GM21786 (cell line): Measurements from ENCODE around the gene ASB7.
"Not testable (repeated sequence)": the region's sequence is repeated elsewhere in the genome, so short reads cannot be mapped to it uniquely, and the experiment has no call there.

Experiments used
- ATAC-seq: cut with Tn5 transposase; IDR thresholded peaks from one replicate; pipeline ENCODE4 v1.9.1; 2021; ENCODE audit not compliant: unreplicated experiment

ASB7 gene

DNA sequence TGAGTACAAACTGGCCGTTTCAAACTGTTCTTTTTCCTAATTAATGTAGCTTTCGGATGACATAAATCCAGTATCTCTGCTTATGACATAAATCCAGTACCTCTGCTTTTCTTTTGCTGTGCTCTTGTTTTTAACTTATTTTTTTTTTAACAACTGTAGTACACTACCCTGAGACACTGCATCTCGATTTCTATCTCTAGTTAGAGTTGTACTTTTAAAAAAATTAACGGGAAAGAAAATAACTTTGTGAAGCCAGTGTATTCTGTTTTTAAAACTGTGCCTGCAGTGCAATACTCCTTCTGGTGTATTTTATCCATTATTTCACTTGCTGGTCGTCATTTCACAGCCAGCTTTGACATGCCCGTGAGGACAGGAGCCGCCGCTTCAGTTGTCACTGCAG is 46.6 kb downstream of the ASB7 start:
- ATAC-seq = no peak

- no peak for ATAC-seq
Measured at GRCh38 chr15:100650685-100651084, 48.3 kb downstream of the ASB7 start.

- no peak for ATAC-seq
Measured at GRCh38 chr15:100651253-100651652, 48.9 kb downstream of the ASB7 start.

DNA sequence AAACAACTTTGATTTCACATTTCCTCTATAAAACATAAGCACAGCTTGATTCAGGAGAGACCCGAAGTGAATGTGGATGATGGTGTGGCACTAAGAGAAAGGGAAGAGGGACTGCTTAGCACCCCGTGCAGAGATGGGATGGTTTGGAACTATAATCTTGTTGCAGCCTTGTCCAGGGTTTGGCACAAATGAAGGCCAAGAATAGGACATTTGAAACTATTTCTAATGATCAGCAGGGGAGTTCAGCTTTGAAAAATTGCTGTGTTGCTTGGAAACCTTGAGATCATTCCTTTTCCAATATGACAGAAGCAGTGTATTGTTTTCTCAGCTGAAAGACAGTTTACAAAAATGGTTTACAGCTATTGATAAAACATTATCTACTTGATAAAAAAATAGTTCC is 49.7 kb downstream of the ASB7 start:
- no peak for ATAC-seq

GRCh38 chr15:100653608-100654007 is 51.2 kb downstream of the ASB7 start:
- ATAC-seq = no peak

DNA sequence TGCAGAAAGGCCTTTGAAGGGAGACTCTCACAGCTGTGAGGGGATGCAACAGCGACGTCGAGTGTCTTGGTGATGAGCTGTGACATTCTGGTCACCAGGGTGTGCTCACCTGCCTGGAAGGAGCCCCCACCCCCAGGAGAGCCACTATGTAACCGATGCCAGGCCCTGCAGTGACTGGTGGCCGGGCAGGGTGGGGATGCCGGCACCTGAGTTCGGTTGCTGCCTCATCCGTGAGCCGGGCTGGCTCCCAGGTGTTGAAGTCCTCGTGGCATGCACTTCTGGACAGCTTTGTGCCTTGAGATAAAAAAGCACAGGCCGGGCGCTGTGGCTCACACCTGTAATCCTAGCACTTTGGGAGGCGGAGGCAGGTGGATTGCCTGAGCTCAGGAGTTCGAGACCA is 56.5 kb downstream of the ASB7 start:
- no peak for ATAC-seq

GRCh38 chr15:100661156-100661555 is 58.8 kb downstream of the ASB7 start:
- no peak for ATAC-seq

DNA sequence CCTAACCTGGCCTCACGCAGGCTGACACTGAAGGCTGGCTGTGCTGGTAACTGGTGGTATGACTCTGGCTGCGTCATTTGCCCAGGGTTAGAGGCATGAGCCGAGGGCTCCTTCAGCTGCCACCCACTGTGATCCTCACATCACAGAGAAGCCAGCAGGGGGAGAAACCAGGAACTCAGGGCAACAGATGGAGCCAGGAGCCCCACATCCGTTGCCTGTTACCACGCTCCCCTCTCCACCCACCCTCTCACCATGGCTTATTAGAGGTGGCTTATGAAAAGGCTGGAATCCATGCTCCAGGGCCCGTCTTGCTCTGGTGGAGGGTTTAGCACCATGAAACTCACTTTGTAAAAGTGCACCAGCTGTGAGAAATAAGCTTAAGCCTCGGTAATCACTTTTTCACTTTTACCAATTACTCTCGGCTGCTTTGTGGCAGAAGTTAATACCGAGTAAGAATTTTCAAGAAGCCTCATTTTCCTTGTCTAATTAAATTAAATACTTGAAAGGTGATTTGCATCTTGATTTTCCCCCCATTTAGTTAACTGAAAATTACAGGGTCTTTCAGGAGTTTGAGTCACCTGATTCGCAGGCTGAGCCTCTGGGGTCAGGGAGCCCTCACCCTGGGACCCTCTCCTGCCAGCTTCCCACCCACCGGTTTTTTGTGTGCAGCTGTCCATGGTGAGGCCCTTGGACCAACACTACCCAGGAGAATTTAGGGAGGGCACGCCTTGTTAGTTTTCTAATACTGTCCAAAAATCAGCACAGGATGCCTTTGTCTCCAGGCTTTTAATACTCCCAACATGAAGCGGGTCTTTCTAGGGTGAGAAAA is 60.9 kb downstream of the ASB7 start:
- no peak for ATAC-seq

DNA sequence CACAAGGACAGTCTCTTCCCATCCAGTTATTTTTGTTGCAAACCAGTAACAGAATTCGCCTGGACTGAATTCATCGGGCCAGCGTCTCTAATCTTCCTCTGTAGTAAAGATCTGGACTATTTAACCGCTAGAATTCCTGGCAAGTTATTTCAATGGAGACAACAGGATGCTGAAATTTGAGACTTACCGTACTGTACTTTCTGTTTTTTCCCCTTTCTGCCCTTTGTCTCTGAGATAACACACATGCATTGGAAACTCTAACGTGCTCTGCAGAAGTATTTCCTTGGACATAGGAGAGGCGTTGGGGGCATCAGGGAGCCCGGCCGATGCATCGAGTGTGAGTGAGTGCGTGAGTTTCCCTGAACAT is 61.5 kb downstream of the ASB7 start:
- no peak for ATAC-seq

DNA sequence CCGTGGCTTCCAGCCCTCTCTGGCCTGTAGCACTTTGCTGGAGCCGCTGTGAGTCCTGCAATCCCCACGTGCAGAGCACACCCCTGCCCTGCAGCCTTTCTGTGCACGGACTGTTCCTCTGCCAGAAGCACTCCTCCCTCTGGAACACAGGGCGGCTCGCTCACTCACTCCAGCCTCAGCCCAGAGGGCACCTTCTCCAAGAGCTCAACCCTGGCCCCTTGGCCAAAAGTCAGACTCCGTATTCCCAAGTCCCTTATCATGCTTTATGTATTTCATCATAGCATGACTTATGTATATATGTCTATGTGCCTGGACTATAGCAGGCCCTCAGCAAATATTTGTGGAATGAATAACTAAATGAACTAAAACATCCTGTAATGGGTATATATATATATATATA is 63.2 kb downstream of the ASB7 start:
- ATAC-seq = no peak

DNA sequence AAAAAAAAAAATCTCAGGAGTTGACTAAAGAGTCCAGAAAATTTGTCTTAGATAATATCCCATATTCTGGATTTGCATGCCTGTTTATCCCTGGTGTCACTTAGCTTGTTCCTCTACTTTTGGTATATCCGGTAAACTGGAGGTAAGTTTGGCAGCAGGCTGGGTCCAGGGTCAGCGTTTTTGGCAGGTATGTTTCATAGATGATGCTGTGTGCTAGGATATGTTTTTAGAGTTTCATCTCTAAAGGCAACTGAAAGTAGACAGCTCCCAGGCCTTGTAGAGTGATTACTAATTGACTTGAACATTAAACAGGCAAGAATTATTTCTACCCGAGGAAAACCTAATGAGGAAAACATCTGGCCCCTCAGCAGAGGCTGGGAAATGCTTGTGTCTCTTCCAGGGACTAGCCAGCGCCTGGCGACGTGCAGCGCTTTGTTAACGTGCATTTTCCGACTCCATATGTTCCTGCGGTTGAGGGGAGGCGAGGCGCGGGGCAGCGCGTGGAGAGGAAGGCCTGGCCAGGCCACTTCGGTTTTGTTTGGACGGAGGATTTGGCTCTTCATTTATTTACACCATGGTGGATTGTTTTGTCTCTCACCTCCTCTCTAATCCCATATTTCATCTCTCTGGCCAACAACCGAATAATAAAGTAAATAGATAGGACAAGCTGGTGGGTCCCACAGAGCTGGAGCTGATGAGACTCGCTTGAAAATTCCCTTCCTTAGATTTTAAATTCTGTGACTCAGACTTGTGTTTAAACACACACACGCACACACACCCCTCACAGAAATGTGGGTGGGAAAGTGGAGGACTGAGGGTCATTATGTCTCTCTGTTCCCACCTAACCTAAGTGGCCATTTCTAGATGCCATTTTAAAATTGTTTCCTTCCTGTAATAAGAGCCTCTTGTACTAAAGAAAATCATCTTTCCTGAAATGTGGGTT is 65.3 kb downstream of the ASB7 start:
- no peak for ATAC-seq

DNA sequence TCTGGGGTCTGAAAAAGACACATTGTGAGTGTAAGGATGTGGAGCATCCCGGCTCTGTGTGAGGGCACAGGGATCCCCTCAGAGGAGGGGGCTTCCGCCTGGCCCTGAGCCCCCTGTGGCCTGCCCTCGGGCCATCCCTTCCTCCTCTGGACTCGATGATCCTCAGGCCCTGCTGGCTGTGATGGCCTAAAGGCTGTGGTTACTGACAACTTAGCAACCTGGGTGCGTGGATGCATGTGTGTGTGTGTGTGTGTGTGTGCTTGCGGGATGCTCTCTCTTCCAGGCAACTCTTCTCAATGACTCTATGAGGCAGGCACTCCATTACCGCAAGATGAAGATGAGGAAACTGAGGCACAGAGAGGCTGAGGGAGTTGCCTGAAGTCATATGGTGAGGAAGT is 66.0 kb downstream of the ASB7 start:
- no peak for ATAC-seq

GRCh38 chr15:100669260-100669659 is 66.9 kb downstream of the ASB7 start:
- no peak for ATAC-seq

DNA sequence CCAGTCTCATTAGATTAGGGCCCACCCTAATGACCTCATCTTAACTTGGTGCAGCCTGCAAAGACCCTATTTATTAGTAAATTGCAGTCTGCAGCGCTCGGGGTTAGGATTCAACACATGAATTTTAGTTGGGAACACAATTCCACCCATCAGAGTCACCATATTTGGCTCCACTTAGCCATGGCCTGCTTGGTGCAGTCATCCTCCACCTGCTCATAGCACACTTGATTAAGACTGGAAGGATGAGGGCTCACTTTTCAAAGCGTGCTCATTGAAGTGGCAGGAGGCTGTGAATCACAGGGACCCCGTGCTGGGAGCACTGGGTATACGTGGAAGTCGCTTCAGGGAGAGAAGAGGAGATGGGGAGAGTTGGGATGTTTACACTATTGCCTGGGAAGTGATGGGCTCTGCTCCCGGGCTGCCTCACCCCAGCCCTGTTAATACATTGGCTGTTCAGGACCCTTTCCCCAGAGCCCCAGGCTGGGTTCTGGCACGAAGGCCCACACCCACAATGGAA is 68.2 kb downstream of the ASB7 start:
- no peak for ATAC-seq

GRCh38 chr15:100671124-100671680 is 68.8 kb downstream of the ASB7 start:
- ATAC-seq = no peak

GRCh38 chr15:100671858-100672543 is 69.6 kb downstream of the ASB7 start:
- ATAC-seq = no peak

- no peak for ATAC-seq
Measured at GRCh38 chr15:100672959-100673358, 70.6 kb downstream of the ASB7 start.

DNA sequence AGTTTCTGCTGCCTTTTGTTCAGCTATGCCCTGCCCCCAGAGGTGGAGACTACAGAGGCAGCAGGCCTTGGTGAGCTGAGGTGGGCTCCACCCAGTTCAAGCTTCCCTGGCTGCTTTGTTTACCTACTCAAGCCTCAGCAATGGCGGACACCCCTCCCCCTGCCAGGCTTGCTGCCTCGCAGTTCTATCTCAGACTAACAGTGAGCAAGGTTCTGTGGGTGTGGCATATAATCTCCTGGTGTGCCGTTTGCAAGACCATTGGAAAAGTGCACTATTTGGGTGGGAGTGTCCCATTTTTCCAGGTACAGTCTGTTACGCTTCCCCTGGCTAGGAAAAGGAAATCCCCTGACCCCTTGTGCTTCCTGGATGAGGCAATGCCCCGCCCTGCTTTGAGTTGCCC is 76.8 kb downstream of the ASB7 start:
- not testable (repeated sequence) for ATAC-seq

GRCh38 chr15:100680726-100681125 is 78.3 kb downstream of the ASB7 start:
- ATAC-seq = no peak

- ATAC-seq = no peak
Measured at GRCh38 chr15:100681335-100681746, 79.0 kb downstream of the ASB7 start.

DNA sequence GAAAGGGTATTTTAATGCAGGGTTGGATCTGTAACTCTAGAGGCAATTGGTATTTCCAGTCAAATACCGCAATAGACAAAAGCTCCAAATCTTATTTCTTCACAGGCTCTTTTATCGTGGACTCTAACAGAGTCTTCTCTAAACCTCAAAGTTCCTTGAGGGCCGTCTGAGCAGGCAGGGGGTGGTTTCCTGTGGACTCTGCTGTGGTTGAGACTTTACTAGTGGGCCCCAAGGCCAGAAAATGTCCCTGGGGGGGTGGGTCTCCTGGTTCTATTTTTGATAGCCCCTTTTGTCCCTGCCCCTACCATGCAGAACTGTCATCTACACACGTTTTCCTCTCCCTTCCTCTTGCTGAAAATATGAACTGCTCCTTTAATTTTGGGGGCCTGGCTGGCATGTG is 80.1 kb downstream of the ASB7 start:
- ATAC-seq = no peak
